ENCODE data around the gene HMGN4.
"Not testable (repeated sequence)": the region's sequence is repeated elsewhere in the genome, so short reads cannot be mapped to it uniquely, and the experiment has no call there.

Gene HMGN4

DNA sequence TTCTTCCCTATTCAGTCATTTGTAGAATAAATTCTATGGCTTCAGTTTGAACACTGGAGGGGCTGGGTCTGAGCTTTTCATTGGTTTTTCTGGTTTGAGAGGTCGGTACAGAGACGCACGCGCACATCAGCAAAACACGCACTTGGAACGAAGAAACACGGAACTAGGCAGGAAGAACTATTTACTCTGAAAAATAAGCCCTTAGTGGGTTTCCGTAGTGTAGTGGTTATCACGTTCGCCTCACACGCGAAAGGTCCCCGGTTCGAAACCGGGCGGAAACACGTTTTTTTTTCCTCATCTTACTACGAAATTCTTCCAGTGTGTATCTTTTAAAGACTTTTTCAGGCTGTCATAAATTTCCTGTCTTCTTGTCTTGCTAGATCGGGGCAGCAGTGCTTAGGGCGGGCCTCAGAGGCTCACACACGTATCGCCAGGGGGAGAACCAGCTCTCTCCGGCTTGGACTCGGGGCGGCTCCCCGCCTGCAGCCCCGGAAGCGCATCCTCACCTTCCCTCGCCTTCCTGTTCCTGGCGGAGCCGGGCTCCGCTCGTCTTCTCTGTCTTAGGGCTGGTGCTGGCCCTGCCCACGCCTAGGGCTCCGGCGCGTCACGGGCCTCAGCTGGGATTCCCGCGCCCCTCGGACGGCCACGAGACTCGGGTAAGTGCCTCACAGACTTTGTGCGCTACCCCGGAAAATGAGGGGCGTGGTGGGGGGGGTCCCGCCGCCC, at the start of gene HMGN4:
Gene HMGN4 (plus strand): TSS at position 521 of the 726 bp plus-strand sequence. CDS start 6,841 bp downstream, outside the sequence.
- peak; percentile 89 for DNase-seq

- no peak for DNase-seq
Observed at GRCh38 chr6:26489996-26490964, 47.9 kb upstream of the HMGN4 start.

- no peak for DNase-seq
Observed at GRCh38 chr6:26491604-26492003, 46.6 kb upstream of the HMGN4 start.

GRCh38 chr6:26493258-26493657, 44.9 kb upstream of the HMGN4 start:
- DNase-seq, result no peak

DNA sequence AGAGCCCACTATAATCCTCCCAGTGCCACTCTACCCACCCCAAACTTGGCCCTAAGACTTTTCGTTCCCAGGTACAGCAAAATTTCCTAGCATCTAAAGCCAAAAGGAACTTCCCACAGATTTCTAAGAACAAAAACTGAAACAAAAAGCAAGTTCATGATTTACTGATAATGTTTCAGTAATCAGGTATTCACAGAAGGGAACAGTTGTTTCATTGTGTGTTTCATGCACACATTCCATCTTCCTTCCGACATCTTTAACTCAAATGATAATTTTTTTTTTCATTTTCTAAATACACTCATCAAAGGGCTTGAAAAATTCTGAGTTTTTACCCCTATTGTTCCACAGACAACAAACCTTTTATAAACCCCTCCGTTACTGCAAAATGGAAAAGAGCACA, 44.0 kb upstream of the HMGN4 start:
- no peak for DNase-seq

DNA sequence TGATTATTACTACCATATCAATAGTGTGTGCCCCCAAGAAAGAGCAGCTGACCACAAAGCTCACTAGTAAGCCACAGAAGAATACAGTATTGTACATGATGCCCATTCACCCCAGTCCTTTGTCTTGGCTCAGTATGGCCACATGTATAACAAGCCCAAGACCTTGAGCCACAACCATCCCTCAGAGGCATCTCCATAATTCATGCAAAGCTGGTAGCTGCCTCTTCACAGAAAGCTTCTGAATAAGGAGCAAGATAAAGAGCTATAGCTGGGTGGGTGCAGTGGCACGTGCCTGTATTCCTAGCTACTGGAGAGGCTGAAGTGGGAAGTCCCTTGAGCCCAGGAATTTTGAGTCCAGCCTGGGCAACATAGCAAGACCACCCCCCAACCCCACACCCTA, 42.9 kb upstream of the HMGN4 start:
- DNase-seq, result no peak

DNA sequence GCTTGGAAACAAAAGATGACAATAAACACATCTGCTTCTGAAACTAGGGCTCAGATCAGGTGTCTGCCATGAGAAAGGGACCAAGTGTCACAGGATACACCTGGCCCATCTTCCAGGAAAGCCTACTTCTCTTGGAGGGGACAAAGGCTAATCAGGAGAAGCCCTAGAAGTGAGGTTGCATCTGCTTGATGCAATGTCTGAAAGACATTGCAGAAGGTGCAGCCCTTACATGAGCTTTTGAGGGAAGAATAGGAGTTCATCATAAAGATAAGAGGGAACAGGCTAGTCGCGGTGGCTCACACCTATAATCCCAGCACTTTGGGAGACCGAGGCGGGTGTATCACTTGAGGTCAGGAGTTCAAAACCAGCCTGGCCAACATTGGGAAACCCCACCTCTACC, 40.6 kb upstream of the HMGN4 start:
- no peak for DNase-seq

- DNase-seq, result no peak
Observed at GRCh38 chr6:26500102-26500501, 38.1 kb upstream of the HMGN4 start, which contains the start of gene BTN1A1. Gene BTN1A1, plus strand, starts transcription at chr6:26500303. Its CDS starts 984 bp downstream, at chr6:26501287.

- peak; percentile 21 for DNase-seq
Observed at GRCh38 chr6:26501482-26501986, 36.6 kb upstream of the HMGN4 start.

GRCh38 chr6:26502165-26502564, 36.0 kb upstream of the HMGN4 start:
- DNase-seq, result no peak

- no peak for DNase-seq
Observed at GRCh38 chr6:26502626-26503025, 35.5 kb upstream of the HMGN4 start.

DNA sequence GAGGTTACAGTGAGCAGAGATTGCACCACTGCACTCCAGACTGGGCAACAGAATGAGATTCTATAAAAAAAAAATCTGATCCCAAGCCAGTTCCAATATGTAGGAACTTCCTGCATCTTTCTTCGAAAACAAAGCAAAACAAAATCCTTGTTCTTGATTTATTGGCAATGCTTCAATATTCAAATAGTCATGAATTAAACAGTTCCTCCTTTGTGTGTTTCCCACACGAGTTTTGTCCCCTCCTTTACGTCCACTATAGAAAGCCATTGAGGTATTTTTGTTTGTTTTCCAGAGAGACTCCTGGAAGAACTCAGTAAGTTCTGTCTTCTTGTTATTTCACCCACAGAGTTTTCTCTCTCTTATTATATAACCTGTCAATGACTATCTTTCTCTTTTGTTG, 30.5 kb upstream of the HMGN4 start:
- DNase-seq, result no peak

- DNase-seq, result not testable (repeated sequence)
Observed at GRCh38 chr6:26511033-26511432, 27.1 kb upstream of the HMGN4 start.

GRCh38 chr6:26514984-26515383, 23.2 kb upstream of the HMGN4 start:
- no peak for DNase-seq

GRCh38 chr6:26516481-26517427, 21.4 kb upstream of the HMGN4 start:
- DNase-seq, result no peak

- no peak for DNase-seq
Observed at GRCh38 chr6:26519359-26519758, 18.8 kb upstream of the HMGN4 start.

DNA sequence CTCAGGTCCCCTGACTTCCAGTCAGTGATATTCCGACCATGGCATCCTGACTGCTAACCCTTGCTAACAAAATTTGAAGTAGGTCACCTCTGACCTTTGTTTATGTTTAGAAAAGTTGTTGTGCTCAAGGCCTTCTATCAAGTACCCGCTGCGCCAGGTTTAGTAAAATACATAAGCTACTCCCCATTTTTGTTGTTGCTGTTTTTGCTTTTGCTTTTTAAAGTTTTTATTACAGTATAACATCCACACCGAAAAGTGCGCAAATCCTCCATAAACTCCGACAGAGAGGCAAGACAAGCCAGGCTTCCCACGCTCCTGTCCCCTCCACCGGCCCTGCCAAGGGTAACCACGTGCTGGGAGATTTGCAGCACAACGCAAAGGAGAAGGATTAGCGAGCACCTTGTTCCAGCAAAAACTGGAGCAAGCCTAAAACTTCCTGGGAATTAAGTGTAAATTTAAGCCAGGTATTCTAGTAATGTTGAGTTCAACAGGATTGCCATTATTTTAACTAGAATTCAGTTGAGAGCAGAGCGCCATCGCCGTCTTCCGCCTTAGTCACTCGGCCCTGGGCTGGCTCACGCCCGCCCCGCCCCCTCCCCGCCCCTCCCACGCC, 17.8 kb upstream of the HMGN4 start:
- no peak for DNase-seq

- DNase-seq, result peak; percentile 88
Observed at GRCh38 chr6:26520850-26521599, 17.1 kb upstream of the HMGN4 start.

GRCh38 chr6:26521600-26522391, 16.4 kb upstream of the HMGN4 start:
- DNase-seq, result peak; percentile 81
